GM23338 (cell line): Measurements from ENCODE around the gene PALLD.

ENCODE experiments used
- CTCF ChIP-seq, 2 experiments: fragments of 200-600 bp in 1 of 2; sonication (generic) in 1 of 2; conservative IDR thresholded peaks; 2 replicates each; pipeline versions ENCODE4 v1.5.1 to v1.6.1; 2016 to 2017; ENCODE audit warnings: antibody characterized with exemption in 2 of 2, low read depth in 2 of 2, mild to moderate bottlenecking in 2 of 2, moderate library complexity in 1 of 2
- EZH2 ChIP-seq: fragments of 200-600 bp; sonication (generic); IDR thresholded peaks from one replicate; pipeline ENCODE4 v1.8.0; 2017; ENCODE audit warnings: antibody characterized with exemption, mild to moderate bottlenecking, low read depth; ENCODE audit not compliant: unreplicated experiment
- JUNB ChIP-seq: IDR thresholded peaks from one replicate; pipeline ENCODE4 v1.6.1; 2016; ENCODE audit warnings: antibody characterized with exemption; ENCODE audit not compliant: unreplicated experiment
- POLR2AphosphoS5 ChIP-seq: IDR thresholded peaks from 2 replicates; pipeline ENCODE4 v1.6.1; 2016; ENCODE audit warnings: antibody characterized with exemption, low read depth

- TF ChIP-seq CTCF (conservative IDR thresholded peaks at IDR 0.05; ENCODE audit: low read depth in 2 of 2) = no peak
- TF ChIP-seq POLR2AphosphoS5 = no peak
- no peak for TF ChIP-seq JUNB
- no peak for TF ChIP-seq EZH2
Observed at GRCh38 chr4:168885400-168885799, 388.5 kb downstream of the PALLD start.
